GM12865 (cell line): Measurements from ENCODE around the gene KHDRBS1.

Experiments used
- DNase-seq: peaks from one replicate; pipeline ENCODE4 v3.0.0; 2010; ENCODE audit warnings: low read depth
- H3K4me3 ChIP-seq: 2 replicates; pipeline ENCODE4 v1.5.1; 2011; ENCODE audit warnings: mild to moderate bottlenecking, low read depth, low read length, control low read depth
- CTCF ChIP-seq: IDR thresholded peaks from 2 replicates; pipeline ENCODE4 v1.5.1; 2011; ENCODE audit warnings: low read length, control low read depth, low read depth, inconsistent platforms; ENCODE audit not compliant: insufficient read depth; ENCODE audit errors: missing control alignments

Gene KHDRBS1

GRCh38 chr1:32091591-32091990 is 77.9 kb downstream of the KHDRBS1 start:
- TF ChIP-seq CTCF, result no peak
- no peak overlapping the region for H3K4me3 ChIP-seq
- no peak for DNase-seq
